ENCODE data around the gene MED8.

MED8 gene

GRCh38 chr1:43352881-43353280 is 36.7 kb downstream of the MED8 start:
- DNase-seq (ENCODE audit: insufficient read length, low spot score) (no peak), FAIRE-seq (no peak)
- TF ChIP-seq POLR2AphosphoS5 (IDR thresholded peaks at IDR 0.05; ENCODE audit: low read depth, low read length) (no peak), POLR2A (IDR thresholded peaks at IDR 0.05; ENCODE audit: low read depth, low read length) (no peak), PAX5 (IDR thresholded peaks at IDR 0.05; ENCODE audit: insufficient read depth, low read length, severe bottlenecking) (no peak), TAF1 (IDR thresholded peaks at IDR 0.05; ENCODE audit: low read depth, low read length) (no peak), SPI1 (IDR thresholded peaks at IDR 0.05; ENCODE audit: low read depth, low read length) (no peak), POU2F2 (IDR thresholded peaks at IDR 0.05; ENCODE audit: low read depth, low read length) (no peak)

GRCh38 chr1:43352351-43352705 is 37.3 kb downstream of the MED8 start:
- FAIRE-seq (no peak), DNase-seq (ENCODE audit: insufficient read length, low spot score) (no peak)
- TF ChIP-seq POU2F2 (IDR thresholded peaks at IDR 0.05; ENCODE audit: low read depth, low read length) (no peak), PAX5 (IDR thresholded peaks at IDR 0.05; ENCODE audit: insufficient read depth, low read length, severe bottlenecking) (no peak), TAF1 (IDR thresholded peaks at IDR 0.05; ENCODE audit: low read depth, low read length) (no peak), SPI1 (IDR thresholded peaks at IDR 0.05; ENCODE audit: low read depth, low read length) (no peak), POLR2AphosphoS5 (IDR thresholded peaks at IDR 0.05; ENCODE audit: low read depth, low read length) (no peak), POLR2A (IDR thresholded peaks at IDR 0.05; ENCODE audit: low read depth, low read length) (no peak)

GRCh38 chr1:43351421-43352350 is 37.9 kb downstream of the MED8 start:
- DNase-seq (ENCODE audit: insufficient read length, low spot score) (no peak), FAIRE-seq (no peak)
- TF ChIP-seq POU2F2 (IDR thresholded peaks at IDR 0.05; ENCODE audit: low read depth, low read length) (no peak), POLR2AphosphoS5 (IDR thresholded peaks at IDR 0.05; ENCODE audit: low read depth, low read length) (no peak), PAX5 (IDR thresholded peaks at IDR 0.05; ENCODE audit: insufficient read depth, low read length, severe bottlenecking) (no peak), SPI1 (IDR thresholded peaks at IDR 0.05; ENCODE audit: low read depth, low read length) (no peak), TAF1 (IDR thresholded peaks at IDR 0.05; ENCODE audit: low read depth, low read length) (no peak), POLR2A (IDR thresholded peaks at IDR 0.05; ENCODE audit: low read depth, low read length) (no peak)

- TF ChIP-seq POLR2A (IDR thresholded peaks at IDR 0.05; ENCODE audit: low read depth, low read length) (no peak), TAF1 (IDR thresholded peaks at IDR 0.05; ENCODE audit: low read depth, low read length) (no peak), PAX5 (IDR thresholded peaks at IDR 0.05; ENCODE audit: insufficient read depth, low read length, severe bottlenecking) (no peak), POU2F2 (IDR thresholded peaks at IDR 0.05; ENCODE audit: low read depth, low read length) (no peak)
- FAIRE-seq (no peak), DNase-seq (ENCODE audit: insufficient read length, low spot score) (no peak)
Measured at GRCh38 chr1:43350976-43351375, 38.6 kb downstream of the MED8 start.

- DNase-seq (ENCODE audit: insufficient read length, low spot score) (no peak), FAIRE-seq (peak; percentile 64)
- TF ChIP-seq POLR2AphosphoS5 (IDR thresholded peaks at IDR 0.05; ENCODE audit: low read depth, low read length), result no peak
- no peak for TF ChIP-seq SPI1 (IDR thresholded peaks at IDR 0.05; ENCODE audit: low read depth, low read length)
- TF ChIP-seq POLR2A (IDR thresholded peaks at IDR 0.05; ENCODE audit: low read depth, low read length), result no peak
- TF ChIP-seq POU2F2 (IDR thresholded peaks at IDR 0.05; ENCODE audit: low read depth, low read length), result no peak
- TF ChIP-seq PAX5 (IDR thresholded peaks at IDR 0.05; ENCODE audit: insufficient read depth, low read length, severe bottlenecking), result no peak
- TF ChIP-seq TAF1 (IDR thresholded peaks at IDR 0.05; ENCODE audit: low read depth, low read length), result no peak
Measured at GRCh38 chr1:43349594-43350306, 39.9 kb downstream of the MED8 start.

- FAIRE-seq, result peak; percentile 94
- TF ChIP-seq POLR2AphosphoS5 (IDR thresholded peaks at IDR 0.05; ENCODE audit: low read depth, low read length), result peak; percentile 58; the same call in 1 of the 2 replicates
- 0 out of 2 replicates have a peak, but pooled peaks have one; percentile 22 for TF ChIP-seq TAF1 (IDR thresholded peaks at IDR 0.05; ENCODE audit: low read depth, low read length)
- peak; percentile 62 for TF ChIP-seq POLR2A (IDR thresholded peaks at IDR 0.05; ENCODE audit: low read depth, low read length)
- no peak for TF ChIP-seq SPI1 (IDR thresholded peaks at IDR 0.05; ENCODE audit: low read depth, low read length)
- no peak for TF ChIP-seq PAX5 (IDR thresholded peaks at IDR 0.05; ENCODE audit: insufficient read depth, low read length, severe bottlenecking)
- no peak for TF ChIP-seq POU2F2 (IDR thresholded peaks at IDR 0.05; ENCODE audit: low read depth, low read length)
- peak; percentile 77 for DNase-seq (ENCODE audit: insufficient read length, low spot score)
Measured at GRCh38 chr1:43348809-43349593, 40.6 kb downstream of the MED8 start.

GRCh38 chr1:43348343-43348808 is 41.2 kb downstream of the MED8 start:
- no peak for FAIRE-seq
- TF ChIP-seq SPI1 (IDR thresholded peaks at IDR 0.05; ENCODE audit: low read depth, low read length) (no peak), POLR2A (IDR thresholded peaks at IDR 0.05; ENCODE audit: low read depth, low read length) (no peak), POU2F2 (IDR thresholded peaks at IDR 0.05; ENCODE audit: low read depth, low read length) (no peak), TAF1 (IDR thresholded peaks at IDR 0.05; ENCODE audit: low read depth, low read length) (no peak), PAX5 (IDR thresholded peaks at IDR 0.05; ENCODE audit: insufficient read depth, low read length, severe bottlenecking) (no peak), POLR2AphosphoS5 (IDR thresholded peaks at IDR 0.05; ENCODE audit: low read depth, low read length) (no peak)
- no peak for DNase-seq (ENCODE audit: insufficient read length, low spot score)

- FAIRE-seq (no peak), DNase-seq (ENCODE audit: insufficient read length, low spot score) (no peak)
- TF ChIP-seq POLR2AphosphoS5 (IDR thresholded peaks at IDR 0.05; ENCODE audit: low read depth, low read length) (no peak), POU2F2 (IDR thresholded peaks at IDR 0.05; ENCODE audit: low read depth, low read length) (no peak), POLR2A (IDR thresholded peaks at IDR 0.05; ENCODE audit: low read depth, low read length) (no peak), PAX5 (IDR thresholded peaks at IDR 0.05; ENCODE audit: insufficient read depth, low read length, severe bottlenecking) (no peak), TAF1 (IDR thresholded peaks at IDR 0.05; ENCODE audit: low read depth, low read length) (no peak), SPI1 (IDR thresholded peaks at IDR 0.05; ENCODE audit: low read depth, low read length) (no peak)
Measured at GRCh38 chr1:43346636-43347035, 43.0 kb downstream of the MED8 start.
